ENCODE data around the gene ELMO1.

ELMO1 gene

DNA sequence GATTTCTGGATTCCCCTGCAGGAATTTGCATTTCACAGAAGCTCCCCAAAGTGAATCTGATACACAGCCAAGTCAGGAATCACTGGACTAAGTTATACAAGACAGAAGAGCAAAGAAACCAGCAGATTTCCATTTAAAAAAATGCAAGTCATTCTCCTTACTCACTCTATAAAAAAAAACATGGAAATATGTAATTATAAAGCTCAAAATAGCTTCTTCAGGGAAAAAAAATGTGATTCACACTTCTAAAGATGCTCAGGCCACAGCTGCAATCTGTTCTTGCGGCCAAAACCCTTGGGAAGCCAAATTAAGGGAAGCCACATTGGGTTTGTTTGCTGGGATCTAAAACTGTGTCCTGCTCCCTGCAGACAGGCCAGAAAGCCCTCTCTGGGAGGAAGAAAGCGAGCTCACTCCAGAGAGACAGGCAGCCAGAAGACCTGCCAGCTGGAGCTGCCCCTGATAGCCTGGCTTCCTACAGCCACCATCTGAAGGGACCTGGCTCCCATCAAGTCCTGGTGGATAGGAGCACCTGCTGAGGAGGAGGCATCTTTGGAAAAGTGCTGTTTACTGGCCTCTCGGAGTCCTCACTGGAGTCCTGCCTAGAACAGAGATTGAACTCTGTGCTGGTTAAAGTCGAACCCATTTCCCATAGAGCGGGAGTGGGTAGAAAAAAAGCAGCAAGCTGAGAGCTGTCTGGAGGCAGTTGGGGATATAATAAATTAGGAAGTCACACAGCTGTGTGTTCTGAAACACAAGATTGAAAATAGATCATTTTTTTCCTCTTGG, 365.2 kb downstream of the ELMO1 start:
- no peak for DNase-seq

DNA sequence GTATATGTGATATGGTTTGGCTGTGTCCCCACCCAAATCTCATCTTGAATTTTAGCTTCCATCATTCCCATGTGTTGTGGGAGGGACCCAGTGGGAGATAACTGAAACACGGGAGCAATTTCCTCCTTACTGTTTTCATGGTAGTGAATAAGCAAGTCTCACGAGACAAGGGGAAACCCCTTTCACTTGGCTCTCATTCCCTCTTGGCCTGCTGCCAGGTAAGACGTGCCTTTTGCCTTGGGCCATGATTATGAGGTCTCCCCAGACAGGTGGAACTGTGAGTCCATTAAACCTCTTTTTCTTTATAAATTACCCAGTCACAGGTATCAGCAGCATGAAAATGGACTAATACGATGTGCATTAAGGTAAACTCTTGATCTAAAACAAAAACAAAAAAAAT, 367.2 kb downstream of the ELMO1 start:
- DNase-seq: no peak

DNA sequence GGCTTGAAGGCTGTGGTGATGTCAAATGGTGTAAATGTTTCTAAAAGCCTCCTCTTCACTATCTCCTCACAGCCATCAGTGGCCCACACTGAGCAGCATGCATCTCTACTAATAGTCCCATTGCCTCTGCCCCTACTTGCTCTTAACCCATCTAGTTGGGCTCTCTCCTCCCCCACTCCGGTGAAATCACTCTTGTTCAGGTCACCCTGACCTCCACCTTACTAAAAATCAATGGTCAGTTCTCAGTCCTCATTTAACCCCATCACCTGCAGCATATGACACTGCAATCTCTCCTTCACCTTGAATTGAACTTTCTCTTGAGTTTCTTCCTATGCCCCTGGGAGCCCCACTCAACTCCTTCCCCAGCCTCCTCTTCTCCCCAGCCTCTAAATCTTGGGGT, 369.2 kb downstream of the ELMO1 start:
- no peak for DNase-seq

DNA sequence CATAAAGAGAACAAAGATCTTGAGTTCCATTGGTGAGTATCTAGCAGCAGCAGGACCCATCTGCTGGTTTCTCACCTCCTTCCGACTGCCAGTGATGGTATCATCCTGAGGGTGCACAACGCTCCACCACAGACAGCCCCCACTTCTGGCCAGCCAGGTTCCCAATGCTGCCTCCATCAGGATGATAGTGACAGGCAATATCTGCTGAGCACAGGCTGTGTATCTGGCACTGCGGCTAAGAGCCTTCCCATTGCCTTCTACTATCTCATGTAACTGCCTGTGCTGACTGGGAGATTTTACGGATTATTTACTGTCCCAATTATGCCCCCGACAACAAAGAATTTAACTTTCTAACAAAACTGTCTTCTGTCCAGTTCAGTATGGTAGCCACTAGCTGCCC, 372.0 kb downstream of the ELMO1 start:
- DNase-seq: no peak

DNA sequence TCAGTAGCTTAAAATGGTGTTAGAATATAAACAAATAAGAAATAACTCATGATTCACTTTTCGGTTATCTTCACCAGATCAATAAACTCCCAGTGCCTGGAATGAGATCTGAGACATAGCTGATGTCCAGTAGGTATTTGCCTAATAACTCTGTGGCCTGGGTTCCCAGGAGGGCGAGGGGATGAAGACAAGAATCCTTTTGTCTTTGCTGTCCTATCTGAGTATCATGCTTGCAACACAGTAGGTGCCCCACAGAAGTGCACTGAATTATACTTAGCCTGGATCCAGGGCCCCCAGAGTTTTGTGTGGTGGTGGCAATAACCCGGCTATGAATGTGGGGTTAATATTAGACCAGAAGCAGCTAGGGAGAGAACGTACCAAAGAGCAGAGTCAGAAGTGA, 374.3 kb downstream of the ELMO1 start:
- no peak for DNase-seq

DNA sequence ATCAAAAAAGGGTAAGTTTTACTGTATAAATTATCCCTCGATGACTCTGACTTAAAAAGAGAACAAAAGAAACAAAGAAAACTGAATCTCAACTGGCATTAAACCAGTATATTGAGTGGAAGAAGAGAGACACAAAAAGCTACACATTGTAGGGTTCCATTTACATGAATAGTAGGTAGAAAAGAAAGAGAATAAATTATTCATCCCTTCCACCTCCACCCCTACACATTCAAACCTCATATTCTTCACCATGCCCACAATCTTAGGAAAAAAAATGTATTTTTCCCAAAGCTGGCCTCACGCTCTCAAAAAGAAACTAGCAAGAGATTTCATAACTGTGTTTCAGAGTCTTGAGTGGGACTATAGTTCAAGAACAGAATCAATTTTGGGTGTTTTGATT, 377.5 kb downstream of the ELMO1 start:
- no peak for DNase-seq

DNA sequence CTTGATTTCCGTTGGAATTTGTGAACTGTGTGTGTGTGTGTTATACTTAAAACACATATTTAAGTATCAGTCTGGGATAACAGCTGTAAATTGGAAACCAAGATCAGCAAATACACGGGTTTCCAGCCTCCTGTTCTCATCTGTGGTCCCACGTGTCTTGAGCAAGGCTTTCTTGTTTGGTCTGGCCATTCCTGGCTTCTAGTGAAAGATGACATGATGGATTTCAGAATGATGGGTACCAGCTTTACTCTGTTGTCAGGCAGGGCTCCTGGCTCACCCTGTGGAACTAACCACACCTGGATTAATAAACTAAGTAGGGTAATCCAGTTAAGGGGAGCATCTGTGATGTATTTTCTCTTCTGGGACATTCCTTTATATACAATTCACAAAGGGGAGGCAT, 378.2 kb downstream of the ELMO1 start:
- DNase-seq: no peak

DNA sequence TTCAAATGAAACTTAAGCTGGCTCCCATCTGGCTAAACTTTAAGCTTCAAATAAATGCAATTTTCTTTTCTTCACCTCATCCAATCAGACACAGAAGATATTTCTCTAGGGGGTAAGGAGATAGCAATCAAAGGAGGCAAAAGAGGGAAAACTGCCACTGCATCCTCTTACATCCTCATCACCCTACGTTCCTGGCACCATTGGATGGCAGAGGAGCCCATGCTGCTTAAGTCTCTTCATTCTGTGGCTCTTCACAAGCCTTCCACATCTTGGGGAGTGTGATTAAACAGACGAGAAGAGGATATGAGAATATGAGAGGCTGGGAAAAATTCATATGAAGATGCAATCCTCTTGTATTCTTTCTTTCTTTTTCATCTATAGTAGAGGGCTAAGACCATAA, 378.6 kb downstream of the ELMO1 start:
- no peak for DNase-seq

DNA sequence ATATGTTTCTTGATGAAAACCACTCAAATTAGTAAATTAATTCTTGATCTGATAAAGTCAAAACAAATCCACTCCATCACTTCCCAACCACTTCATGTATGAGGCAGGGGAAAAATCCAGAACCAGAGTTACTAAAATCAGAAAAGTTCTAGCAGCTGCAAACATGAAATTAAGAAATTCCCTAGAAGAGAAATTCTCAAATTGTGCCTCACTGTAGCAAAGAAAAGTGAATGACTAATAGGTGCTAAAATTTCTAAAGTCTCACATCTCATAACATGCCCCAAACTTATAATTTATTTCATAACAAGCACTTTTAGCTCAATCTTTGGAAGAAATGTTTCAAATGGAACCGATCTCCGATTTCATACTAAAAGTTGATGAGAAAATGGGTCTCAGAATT, 379.3 kb downstream of the ELMO1 start:
- DNase-seq: no peak

DNA sequence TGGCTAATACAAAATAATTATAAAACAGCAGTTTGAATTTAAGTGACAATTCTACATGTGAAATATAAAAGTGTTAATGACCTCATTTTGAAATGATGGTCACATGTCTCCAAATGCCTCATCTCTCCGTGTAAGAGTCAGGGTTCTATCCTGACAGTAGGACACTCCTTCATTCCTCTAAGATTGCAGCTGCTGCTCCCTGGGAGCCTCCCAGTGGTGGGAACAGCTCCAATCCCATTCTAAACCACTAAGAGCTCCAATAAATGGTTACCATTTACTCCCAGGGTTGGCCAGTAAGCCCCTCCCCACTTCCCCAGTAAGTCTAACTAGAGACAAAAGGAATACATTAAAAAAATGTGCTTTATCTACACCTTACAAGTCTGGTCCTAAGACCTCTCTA, 379.8 kb downstream of the ELMO1 start:
- no peak for DNase-seq

DNA sequence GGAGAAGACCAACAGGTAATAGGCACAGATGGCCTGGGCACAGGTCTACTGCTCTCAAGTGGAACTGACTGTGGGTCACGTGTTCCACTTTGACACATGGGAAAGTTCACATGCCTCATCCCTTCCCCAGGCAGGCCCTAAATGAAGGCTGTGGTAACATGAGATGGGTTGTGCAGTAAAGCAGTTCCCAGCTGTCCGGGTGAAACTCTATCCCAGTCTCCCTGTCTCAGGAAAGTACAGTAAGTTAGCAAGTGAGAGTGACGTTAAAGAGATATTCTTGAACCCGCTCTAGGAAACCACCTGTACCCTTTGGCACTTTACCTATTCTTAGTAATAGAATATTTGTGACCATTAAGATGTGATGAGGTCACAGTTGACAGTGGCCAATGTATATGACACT, 380.6 kb downstream of the ELMO1 start:
- no peak for DNase-seq

DNA sequence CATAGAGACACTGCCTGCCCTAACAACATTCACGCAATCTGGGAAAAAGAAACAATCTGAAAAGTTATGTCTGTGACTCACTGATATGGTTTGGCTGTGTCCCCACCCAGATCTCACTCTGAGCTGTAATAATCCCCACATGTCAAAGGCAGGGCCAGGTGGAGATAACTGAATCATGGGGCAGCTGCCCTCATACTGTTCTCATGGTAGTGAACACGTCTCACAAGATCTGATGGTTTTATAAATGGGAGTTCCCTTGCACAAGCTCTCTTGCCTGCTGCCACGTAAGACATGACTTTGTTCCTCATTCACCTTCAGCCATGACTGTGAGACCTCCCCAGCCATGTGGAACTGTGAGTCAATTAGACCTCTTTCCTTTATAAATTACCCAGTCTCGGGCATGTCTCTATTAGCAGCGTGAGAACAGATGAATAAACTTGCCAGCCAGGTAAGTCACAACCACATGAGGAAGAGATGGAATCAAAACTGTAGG, 382.8 kb downstream of the ELMO1 start:
- DNase-seq: no peak

DNA sequence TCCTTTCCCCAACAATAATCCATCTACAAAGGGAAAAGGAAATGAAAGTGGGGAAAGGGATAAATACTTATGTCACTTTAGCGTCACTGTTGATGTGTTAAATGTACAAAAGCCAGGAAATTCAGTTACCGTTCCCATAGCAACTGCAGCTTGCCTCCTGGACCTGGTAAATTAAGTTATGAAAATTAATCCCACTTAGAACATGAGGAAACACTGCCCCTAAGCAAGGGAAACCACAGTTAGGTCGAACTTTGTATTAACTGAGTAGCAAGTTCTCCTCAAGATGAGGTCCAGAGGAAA, 386.2 kb downstream of the ELMO1 start:
- no peak for DNase-seq

DNA sequence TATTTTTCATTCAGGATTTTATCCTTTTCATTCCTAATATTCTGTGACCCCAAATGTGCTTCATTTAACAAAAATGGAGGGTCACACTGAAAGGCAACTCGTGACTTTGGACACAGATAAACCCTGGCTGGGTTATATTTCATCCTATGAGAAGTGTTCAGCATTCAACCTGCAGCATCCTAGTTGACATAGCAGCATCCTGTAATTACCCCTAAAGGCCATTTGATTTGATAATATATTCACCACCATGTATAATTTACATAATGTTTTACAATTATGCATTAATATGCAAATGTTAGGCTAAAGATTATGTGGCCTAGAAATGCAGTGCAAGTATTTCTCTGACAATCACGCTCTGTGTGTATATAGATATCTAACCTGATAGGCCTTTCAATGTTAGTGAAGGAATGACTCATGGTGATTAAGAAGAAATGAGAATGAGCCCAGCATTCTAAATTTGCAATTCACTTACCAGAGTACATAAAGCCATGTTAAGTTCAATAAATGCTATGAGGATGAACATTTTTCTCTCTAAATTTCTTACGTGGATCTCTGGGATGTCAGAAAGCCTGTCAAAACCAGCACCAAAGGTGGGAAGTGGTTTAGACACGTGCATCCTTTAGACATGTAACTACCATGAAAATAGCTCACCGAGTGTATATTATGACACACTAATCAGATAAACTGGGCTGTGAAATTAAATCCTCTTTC, 386.7 kb downstream of the ELMO1 start:
- DNase-seq: no peak

DNA sequence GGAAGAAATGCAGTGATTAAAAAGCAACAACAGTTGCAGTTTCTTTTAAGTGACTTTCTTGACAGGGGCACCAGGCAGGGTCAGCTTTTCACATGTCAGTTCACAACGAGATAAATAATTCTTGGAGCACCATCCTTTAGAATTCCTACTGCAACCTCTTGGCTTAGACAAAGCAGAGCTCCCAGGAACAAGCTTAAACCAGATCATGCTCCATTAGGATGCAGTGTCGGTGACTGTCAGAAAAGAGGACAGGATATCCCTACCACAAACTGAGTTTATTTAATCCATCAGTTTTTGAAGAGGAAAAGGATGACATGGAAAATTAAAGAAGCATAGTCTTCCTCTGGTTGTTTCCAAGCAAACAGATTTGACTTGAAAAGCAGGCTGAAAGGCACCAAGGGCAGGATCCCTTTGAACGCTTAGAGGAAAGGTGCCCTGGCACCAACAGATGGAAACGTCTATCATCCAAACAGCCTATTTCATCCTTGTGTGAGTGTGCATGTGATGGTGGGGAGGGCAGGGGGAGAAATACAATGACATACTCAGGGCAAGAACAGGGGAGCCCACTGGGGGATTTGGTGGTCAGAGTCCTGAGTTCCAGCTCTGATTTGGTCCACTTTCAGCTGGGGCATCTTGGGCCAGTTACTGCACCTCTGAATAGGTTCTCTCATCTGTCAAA, 392.3 kb downstream of the ELMO1 start:
- no peak for DNase-seq

DNA sequence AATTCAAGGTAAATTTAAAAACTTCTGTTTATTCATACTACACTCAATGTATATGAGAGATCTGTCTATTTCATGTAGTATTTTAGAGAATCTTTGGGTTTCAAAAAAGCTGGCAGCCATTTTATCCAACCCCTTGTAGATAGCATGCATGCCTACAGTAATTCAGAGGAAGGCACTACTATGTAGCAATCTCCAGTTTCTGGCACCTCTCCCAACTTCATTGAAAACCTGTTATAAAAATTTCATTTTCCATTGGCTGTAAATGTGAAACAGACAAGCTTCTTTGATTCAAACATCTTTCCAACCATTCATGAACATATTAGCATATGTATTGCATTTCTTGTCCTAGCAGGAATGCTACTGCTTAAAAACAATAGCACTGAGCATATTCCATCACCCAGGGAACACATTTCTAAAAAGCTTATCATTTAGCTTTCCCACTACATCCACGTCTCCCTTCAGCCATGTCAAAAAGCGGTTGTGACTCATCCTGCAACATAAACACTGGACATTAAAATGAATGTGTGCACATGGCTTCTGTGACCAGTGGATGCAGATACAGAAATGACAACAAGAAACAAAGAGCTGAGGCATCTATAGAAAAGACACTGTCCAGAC, 393.9 kb downstream of the ELMO1 start:
- DNase-seq: no peak

DNA sequence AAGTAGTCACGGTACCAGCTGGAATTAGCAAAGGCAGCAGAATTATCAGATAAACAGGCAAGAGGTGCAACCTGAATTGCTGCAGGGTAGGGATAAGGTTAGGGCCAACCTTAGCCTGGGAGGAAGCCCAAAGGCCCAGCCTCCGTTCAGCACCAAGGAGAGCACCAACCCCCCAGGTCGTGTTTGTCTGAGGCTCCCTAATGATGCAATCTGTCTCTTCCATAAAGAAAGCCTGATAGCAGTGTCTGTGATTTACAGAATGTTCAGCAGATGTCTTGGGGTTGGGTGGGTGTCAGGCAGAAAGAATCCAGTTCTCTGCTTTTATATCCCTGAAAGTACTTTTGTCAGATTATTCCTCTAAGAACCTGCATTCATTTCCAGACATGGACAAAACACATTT, 396.0 kb downstream of the ELMO1 start:
- no peak for DNase-seq

DNA sequence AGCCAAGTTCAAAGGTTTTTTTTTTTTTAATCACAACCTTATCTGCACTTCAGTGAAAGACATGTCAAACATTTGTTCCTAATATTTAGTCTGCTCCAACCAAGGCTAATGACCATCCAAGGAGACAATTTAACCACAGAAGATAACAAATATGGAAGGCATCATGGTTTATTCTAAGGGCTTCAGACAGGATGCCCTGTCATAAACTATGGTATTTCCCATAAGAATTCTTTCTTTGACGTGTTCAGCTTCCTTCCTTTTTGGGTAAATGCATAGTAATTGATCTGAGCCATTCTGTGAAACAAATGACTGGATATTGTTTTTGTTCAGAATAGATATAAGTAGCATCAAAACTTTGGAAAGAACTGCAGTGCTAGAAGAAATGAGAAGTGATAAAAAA, 397.9 kb downstream of the ELMO1 start:
- DNase-seq: no peak

DNA sequence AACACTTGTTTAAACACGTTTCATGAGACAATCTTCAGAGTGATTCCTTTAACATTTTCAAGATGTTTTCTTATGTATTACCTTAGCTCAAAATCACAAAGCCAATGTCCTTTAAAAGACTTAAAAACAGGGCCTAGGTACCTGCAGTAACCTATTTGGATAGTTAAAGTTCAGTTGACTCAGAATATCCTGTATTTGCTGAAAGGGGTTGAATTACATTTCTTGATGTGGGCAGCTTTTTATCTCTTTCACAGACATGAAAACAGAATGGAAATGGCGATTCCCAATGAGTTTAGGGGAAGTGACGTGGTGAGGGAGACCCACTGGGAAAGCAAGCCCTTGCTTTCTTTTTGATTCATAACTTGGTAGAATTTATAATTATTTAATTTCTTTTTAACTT, 400.0 kb downstream of the ELMO1 start:
- DNase-seq: no peak

DNA sequence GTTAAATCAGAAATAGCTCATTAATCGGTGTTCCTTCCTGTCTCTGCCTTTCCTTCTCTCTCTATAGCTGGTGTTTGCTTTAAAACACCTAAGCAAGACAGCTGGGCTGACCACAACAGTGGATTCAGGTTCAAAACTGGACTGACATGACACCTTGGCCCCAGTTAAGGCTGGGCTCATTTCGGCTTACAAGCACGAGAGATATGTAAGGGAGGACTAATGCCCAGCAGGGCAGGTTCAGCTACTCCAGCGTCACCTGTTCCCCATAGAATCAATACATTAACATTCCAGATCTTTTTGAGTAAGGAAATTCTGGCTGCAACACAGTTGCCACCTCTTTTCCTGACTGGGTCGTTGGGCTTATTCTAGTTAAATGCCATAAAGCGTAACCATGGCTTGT, 401.4 kb downstream of the ELMO1 start:
- no peak for DNase-seq

DNA sequence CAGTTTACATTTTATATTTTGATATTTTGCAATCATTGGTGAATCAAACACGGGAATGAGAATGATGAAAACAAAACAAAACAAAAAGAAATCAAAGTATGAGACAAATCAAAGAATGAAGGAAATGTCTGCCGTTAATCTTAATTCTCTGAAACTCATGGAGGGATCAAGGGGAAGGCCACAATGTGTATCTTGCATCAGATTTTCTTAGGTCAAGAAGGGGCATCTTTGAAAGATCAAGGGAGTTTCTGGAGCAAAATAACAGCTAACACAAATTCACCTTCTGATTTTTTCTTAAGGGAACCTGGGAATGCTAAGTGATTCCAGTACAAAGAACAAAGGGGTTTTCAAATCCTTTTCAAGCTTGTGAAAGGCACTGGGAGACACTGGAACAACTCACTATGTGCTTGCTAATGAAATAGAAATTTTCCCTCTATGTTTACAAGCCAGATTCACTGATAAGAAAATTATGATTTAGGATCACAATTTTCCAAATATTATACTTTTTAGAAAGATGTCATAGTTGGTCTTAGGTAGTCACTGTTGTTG, 402.1 kb downstream of the ELMO1 start:
- DNase-seq: no peak

DNA sequence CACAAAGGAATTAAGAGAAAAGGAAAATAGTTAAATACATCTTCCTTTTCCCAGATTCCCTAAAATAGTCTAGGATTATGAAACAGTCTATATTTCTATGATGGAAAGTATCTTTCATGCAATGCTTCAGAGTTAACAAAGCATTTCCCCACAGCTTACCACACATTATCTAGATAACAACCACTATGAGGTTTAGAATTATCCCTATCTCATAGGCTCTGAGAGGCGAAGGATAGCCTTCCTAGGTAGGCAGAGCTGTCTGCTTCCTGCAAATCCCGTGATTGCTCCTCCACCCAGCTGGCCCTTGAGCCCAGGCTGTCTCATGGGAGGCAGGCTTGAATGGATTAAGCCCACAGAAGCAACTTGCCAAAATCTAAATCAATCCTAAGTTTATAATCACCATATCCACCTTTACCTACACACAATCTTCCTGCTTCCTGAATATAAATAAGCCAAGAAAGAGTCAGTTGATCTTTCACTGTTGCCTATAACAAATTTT, 402.9 kb downstream of the ELMO1 start:
- DNase-seq: no peak

DNA sequence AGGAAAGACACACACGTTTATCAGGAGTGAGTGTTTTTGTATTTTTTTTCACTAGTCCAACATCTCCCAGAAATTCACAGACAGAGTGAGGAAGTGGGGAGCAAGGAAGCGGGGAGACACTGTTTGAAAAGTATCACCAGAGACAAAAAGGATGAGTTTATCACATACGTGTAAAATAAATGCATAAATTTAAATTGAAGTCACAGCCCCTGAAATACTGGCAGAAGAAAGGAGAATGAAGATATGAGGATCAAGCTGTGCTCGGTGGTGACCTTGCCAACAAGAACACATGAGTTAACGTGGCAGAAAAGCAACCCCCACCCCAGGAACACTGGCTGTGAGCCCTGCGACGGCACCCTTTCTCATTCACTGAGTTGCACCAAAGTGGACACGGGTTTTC, 407.2 kb downstream of the ELMO1 start:
- DNase-seq: no peak

Data from effector CD4-positive, alpha-beta T cell (primary cell).